ENCODE data around the gene CASP7.
"Not testable (repeated sequence)": the region's sequence is repeated elsewhere in the genome, so short reads cannot be mapped to it uniquely, and the experiment has no call there.

The CASP7 gene

DNA sequence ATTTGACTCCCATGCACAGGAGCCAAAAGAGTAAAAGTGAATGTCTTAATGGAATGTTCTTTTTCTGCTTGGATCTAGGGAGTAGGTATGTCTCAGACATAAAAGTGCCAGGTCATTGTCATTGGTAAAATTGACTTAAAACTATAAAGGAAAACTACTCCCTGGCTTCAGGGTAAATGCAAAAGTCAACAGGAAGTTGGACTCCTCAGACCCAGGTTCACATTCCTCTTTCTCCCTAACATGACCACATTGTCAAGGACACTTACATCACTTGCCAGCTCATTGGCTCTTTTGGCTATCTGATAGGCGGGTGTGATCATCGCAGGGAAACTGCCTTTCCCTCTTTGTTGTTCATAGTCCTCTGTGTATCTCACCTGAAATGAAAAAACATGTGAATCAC lies 29.5 kb upstream of the CASP7 start:
- H3K36me3 ChIP-seq (ENCODE audit: insufficient read depth, low read length), result no peaks in the 10 kb centered on the region
- H3K9me3 ChIP-seq (ENCODE audit: low read length), result no peaks in the 10 kb centered on the region
- H3K27ac ChIP-seq (ENCODE audit: low read depth, low read length), result no peak overlapping the region
- H3K4me1 ChIP-seq (ENCODE audit: insufficient read depth, low read length), result no peaks in the 10 kb centered on the region
- H3K4me3 ChIP-seq (ENCODE audit: low read depth in 1 of 2, low read length in 2 of 2), result no peak overlapping the region
- H3K9ac ChIP-seq (ENCODE audit: low read length), result no peak overlapping the region
- no peaks in the 10 kb centered on the region for H3K27me3 ChIP-seq (ENCODE audit: control insufficient read depth in 1 of 2, insufficient read depth in 2 of 2, low read length in 2 of 2)

DNA sequence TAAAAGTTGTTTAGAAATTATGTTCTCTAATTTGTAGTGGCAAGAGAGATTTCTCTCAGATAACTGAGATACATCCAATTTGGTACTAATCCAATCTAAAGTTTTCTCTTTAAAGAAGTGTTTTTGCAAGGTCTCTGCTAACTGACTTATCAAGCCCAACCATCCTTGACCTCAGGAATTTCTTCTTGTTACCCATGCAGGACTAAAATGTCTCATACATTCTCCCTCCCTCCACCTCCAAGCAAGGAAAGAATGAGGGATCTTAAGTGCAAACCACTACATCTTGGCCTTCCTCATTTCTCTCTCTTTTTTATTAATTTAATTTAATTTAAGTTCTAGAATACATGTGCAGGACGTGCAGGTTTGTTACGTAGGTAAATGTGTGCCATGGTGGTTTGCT lies 28.7 kb upstream of the CASP7 start:
- no peaks in the 10 kb centered on the region for H3K4me1 ChIP-seq (ENCODE audit: insufficient read depth, low read length)
- no peaks in the 10 kb centered on the region for H3K27me3 ChIP-seq (ENCODE audit: control insufficient read depth in 1 of 2, insufficient read depth in 2 of 2, low read length in 2 of 2)
- H3K4me3 ChIP-seq (ENCODE audit: low read depth in 1 of 2, low read length in 2 of 2), result no peak overlapping the region
- no peaks in the 10 kb centered on the region for H3K9me3 ChIP-seq (ENCODE audit: low read length)
- no peak overlapping the region for H3K27ac ChIP-seq (ENCODE audit: low read depth, low read length)
- H3K9ac ChIP-seq (ENCODE audit: low read length), result no peak overlapping the region
- H3K36me3 ChIP-seq (ENCODE audit: insufficient read depth, low read length), result no peaks in the 10 kb centered on the region

- no peaks in the 10 kb centered on the region for H3K36me3 ChIP-seq (ENCODE audit: insufficient read depth, low read length)
- no peak overlapping the region for H3K27ac ChIP-seq (ENCODE audit: low read depth, low read length)
- no peaks in the 10 kb centered on the region for H3K9me3 ChIP-seq (ENCODE audit: low read length)
- no peak overlapping the region for H3K9ac ChIP-seq (ENCODE audit: low read length)
- no peak overlapping the region for H3K4me3 ChIP-seq (ENCODE audit: low read depth in 1 of 2, low read length in 2 of 2)
- no peaks in the 10 kb centered on the region for H3K27me3 ChIP-seq (ENCODE audit: control insufficient read depth in 1 of 2, insufficient read depth in 2 of 2, low read length in 2 of 2)
- no peaks in the 10 kb centered on the region for H3K4me1 ChIP-seq (ENCODE audit: insufficient read depth, low read length)
Observed at GRCh38 chr10:113651898-113652297, 27.8 kb upstream of the CASP7 start.

DNA sequence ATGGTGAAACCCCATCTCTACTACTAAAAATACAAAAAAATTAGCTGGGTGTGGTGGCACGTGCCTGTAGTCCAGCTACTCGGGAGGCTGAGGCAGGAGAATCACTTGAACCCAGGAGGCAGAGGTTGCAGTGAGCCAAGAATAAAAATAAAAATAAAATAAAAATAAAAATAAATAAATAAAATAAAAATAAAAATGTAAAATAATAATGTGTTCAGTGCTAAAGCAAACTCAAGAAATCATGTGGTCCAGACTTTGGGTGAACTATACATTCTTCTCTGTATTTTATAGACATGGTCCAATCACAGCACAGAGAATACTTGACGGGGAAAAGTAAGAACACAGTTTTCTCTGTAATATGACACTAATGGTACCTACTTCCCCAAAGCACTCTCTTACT lies 27.3 kb upstream of the CASP7 start:
- H3K9ac ChIP-seq (ENCODE audit: low read length); H3K4me1 ChIP-seq (ENCODE audit: insufficient read depth, low read length); H3K36me3 ChIP-seq (ENCODE audit: insufficient read depth, low read length); H3K27me3 ChIP-seq (ENCODE audit: control insufficient read depth in 1 of 2, insufficient read depth in 2 of 2, low read length in 2 of 2); H3K9me3 ChIP-seq (ENCODE audit: low read length); H3K4me3 ChIP-seq (ENCODE audit: low read depth in 1 of 2, low read length in 2 of 2); H3K27ac ChIP-seq (ENCODE audit: low read depth, low read length): not testable (repeated sequence)

DNA sequence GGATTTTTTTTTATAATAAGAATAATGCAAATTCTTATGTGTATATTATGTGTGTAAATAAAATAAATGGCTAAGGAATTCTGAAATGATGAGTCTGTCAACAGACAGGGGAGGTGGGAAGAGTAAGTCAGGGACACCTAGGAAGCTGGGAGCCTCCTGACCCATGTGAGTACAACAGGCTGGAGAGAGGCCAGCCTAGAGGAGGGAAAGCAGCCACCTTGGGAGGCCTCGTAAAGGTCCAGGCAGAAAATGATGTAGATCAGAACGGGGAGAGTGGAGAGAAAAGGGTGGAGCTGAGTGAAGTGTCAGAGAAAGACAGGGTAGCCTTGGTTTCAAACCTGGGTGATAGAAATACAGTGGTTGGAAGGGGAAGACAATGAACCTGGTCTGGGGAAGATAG lies 22.8 kb upstream of the CASP7 start:
- Histone ChIP-seq H3K27ac (ENCODE audit: low read depth, low read length) (no peak overlapping the region), H3K27me3 (ENCODE audit: control insufficient read depth in 1 of 2, insufficient read depth in 2 of 2, low read length in 2 of 2) (no peaks in the 10 kb centered on the region), H3K36me3 (ENCODE audit: insufficient read depth, low read length) (no peaks in the 10 kb centered on the region), H3K4me1 (ENCODE audit: insufficient read depth, low read length) (no peaks in the 10 kb centered on the region), H3K9ac (ENCODE audit: low read length) (no peak overlapping the region), H3K9me3 (ENCODE audit: low read length) (no peaks in the 10 kb centered on the region), H3K4me3 (ENCODE audit: low read depth in 1 of 2, low read length in 2 of 2) (no peak overlapping the region)

DNA sequence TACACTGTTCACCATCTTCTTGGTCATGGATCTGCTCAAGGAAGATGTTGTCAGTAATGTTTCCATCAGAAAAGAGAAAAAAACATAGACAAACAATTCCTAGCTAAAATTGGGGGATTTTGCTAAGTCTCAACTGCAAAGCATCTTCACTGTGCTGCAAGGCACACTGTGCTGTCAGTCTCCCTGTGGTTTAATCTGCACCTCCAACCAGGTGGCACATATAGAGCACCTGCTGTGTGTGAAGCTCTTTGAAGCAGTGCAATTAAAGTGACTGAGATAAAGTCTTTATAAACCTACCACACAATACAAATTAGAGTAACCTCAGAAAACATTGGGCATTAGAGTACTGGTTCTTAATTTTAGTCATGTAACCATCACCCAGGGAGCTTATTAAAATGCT lies 22.2 kb upstream of the CASP7 start:
- Histone ChIP-seq H3K4me3 (ENCODE audit: low read depth in 1 of 2, low read length in 2 of 2) (no peak overlapping the region), H3K27me3 (ENCODE audit: control insufficient read depth in 1 of 2, insufficient read depth in 2 of 2, low read length in 2 of 2) (no peaks in the 10 kb centered on the region), H3K9me3 (ENCODE audit: low read length) (no peaks in the 10 kb centered on the region), H3K9ac (ENCODE audit: low read length) (no peak overlapping the region), H3K36me3 (ENCODE audit: insufficient read depth, low read length) (no peaks in the 10 kb centered on the region), H3K27ac (ENCODE audit: low read depth, low read length) (no peak overlapping the region), H3K4me1 (ENCODE audit: insufficient read depth, low read length) (no peaks in the 10 kb centered on the region)

DNA sequence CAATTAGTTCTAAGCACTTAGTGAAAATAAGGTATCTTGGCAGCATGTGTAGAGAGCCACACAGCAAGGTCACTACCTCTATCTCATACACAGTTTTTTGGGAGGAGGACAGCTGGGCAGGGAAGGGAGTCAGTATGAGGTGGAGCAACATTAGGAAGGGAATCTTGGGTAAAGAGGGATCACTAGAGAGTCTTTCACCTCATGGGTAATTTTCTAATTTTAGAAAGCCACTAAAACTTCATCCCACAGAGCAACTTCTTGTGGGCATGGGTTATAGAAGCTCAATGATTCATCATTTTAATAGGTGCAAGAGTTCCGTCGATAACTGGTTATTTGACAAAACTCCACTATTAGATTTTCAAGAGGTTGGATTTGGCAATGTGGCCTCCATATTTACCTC lies 18.4 kb upstream of the CASP7 start:
- H3K4me1 ChIP-seq (ENCODE audit: insufficient read depth, low read length), result no peaks in the 10 kb centered on the region
- no peaks in the 10 kb centered on the region for H3K27me3 ChIP-seq (ENCODE audit: control insufficient read depth in 1 of 2, insufficient read depth in 2 of 2, low read length in 2 of 2)
- H3K4me3 ChIP-seq (ENCODE audit: low read depth in 1 of 2, low read length in 2 of 2), result no peak overlapping the region
- no peak overlapping the region for H3K9ac ChIP-seq (ENCODE audit: low read length)
- no peak overlapping the region for H3K27ac ChIP-seq (ENCODE audit: low read depth, low read length)
- no peaks in the 10 kb centered on the region for H3K9me3 ChIP-seq (ENCODE audit: low read length)
- no peaks in the 10 kb centered on the region for H3K36me3 ChIP-seq (ENCODE audit: insufficient read depth, low read length)

DNA sequence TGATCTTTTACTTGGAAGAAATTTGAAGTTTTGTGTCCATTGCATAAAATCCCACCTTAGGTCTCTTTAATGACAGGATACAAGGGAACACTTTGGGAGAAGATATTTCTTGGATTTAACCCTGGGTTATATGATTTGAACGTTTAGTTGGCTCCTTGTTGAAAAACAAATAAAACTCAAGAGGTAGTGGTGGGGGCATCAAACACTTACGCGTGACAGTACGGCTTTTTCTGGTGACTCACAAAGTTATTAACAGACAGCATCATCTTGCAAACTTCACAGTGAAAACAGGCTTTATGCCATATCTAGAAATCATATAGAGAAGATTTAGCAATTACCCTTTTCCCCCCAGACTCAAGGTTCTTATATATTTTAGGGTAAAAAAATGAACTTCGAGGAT lies 16.6 kb upstream of the CASP7 start:
- H3K9me3 ChIP-seq (ENCODE audit: low read length), result no peaks in the 10 kb centered on the region
- no peak overlapping the region for H3K9ac ChIP-seq (ENCODE audit: low read length)
- H3K27ac ChIP-seq (ENCODE audit: low read depth, low read length), result no peak overlapping the region
- H3K4me1 ChIP-seq (ENCODE audit: insufficient read depth, low read length), result no peaks in the 10 kb centered on the region
- H3K36me3 ChIP-seq (ENCODE audit: insufficient read depth, low read length), result no peaks in the 10 kb centered on the region
- H3K4me3 ChIP-seq (ENCODE audit: low read depth in 1 of 2, low read length in 2 of 2), result no peak overlapping the region
- no peaks in the 10 kb centered on the region for H3K27me3 ChIP-seq (ENCODE audit: control insufficient read depth in 1 of 2, insufficient read depth in 2 of 2, low read length in 2 of 2)

- H3K4me1 ChIP-seq (ENCODE audit: insufficient read depth, low read length), result no peaks in the 10 kb centered on the region
- no peaks in the 10 kb centered on the region for H3K27me3 ChIP-seq (ENCODE audit: control insufficient read depth in 1 of 2, insufficient read depth in 2 of 2, low read length in 2 of 2)
- no peaks in the 10 kb centered on the region for H3K9me3 ChIP-seq (ENCODE audit: low read length)
- H3K4me3 ChIP-seq (ENCODE audit: low read depth in 1 of 2, low read length in 2 of 2), result no peak within 1 kb of the TSS
- no peak within 1 kb of the TSS for H3K27ac ChIP-seq (ENCODE audit: low read depth, low read length)
- no peaks in the 10 kb centered on the region for H3K36me3 ChIP-seq (ENCODE audit: insufficient read depth, low read length)
- H3K9ac ChIP-seq (ENCODE audit: low read length), result no peak within 1 kb of the TSS
Observed at GRCh38 chr10:113663908-113664307, 15.8 kb upstream of the CASP7 start, which contains the start of gene NRAP. Gene NRAP (minus strand): TSS chr10:113664041. CDS start chr10:113663882, 159 bp downstream.

DNA sequence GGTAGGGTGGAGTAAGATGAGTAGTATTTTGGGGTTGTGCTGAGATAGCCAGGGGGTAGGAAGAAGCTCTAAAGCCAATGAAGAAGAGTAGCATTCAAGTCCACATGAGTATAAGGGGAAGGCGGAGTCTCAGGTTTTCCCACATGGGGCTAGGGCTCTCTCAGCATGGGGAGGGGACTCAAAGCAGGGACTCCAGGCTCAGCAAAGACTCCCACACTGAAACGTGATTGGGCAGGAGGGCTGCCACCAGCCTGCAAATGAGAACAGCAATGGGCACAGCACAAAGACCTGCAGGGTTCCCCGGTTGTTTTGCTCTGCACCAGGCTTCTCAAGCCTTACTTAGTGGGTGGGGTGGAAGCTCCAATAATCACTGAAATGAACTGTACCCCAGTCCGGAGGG lies 14.4 kb upstream of the CASP7 start:
- no peak overlapping the region for H3K9ac ChIP-seq (ENCODE audit: low read length)
- no peak overlapping the region for H3K27ac ChIP-seq (ENCODE audit: low read depth, low read length)
- H3K4me3 ChIP-seq (ENCODE audit: low read depth in 1 of 2, low read length in 2 of 2), result no peak overlapping the region
- no peaks in the 10 kb centered on the region for H3K36me3 ChIP-seq (ENCODE audit: insufficient read depth, low read length)
- H3K27me3 ChIP-seq (ENCODE audit: control insufficient read depth in 1 of 2, insufficient read depth in 2 of 2, low read length in 2 of 2), result no peaks in the 10 kb centered on the region
- no peaks in the 10 kb centered on the region for H3K4me1 ChIP-seq (ENCODE audit: insufficient read depth, low read length)
- no peaks in the 10 kb centered on the region for H3K9me3 ChIP-seq (ENCODE audit: low read length)

DNA sequence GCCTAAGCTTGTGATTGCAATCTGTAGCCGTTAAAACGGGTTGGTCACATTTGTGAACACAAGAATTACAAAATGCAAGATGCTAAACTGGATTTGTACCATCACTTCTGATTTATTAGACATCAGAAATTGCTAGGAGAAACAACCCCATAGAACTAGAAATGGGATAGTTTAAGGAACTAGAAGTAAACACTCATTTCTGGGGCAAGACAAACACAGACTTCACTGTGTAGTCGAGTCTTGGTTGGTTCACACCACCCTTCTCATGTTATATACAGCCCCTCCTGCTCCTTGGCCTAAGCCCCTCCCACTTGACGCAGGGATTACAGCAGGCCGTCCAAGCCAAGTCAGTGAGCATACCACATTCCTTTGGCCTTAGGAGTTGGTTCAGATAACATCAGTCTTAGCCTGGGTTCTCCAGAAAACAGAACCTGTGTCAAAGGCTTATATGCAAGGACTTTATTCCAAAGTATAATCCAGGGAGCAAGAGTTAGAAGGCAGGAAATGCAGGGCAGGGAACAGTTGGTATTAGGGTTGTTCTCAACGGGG lies 13.8 kb upstream of the CASP7 start:
- Histone ChIP-seq H3K4me3 (ENCODE audit: low read depth in 1 of 2, low read length in 2 of 2) (no peak overlapping the region), H3K36me3 (ENCODE audit: insufficient read depth, low read length) (no peaks in the 10 kb centered on the region), H3K4me1 (ENCODE audit: insufficient read depth, low read length) (no peaks in the 10 kb centered on the region), H3K27ac (ENCODE audit: low read depth, low read length) (no peak overlapping the region), H3K27me3 (ENCODE audit: control insufficient read depth in 1 of 2, insufficient read depth in 2 of 2, low read length in 2 of 2) (no peaks in the 10 kb centered on the region), H3K9me3 (ENCODE audit: low read length) (no peaks in the 10 kb centered on the region), H3K9ac (ENCODE audit: low read length) (no peak overlapping the region)

GRCh38 chr10:113666682-113667252 lies 12.9 kb upstream of the CASP7 start:
- Histone ChIP-seq H3K4me3 (ENCODE audit: low read depth in 1 of 2, low read length in 2 of 2) (no peak overlapping the region), H3K9me3 (ENCODE audit: low read length) (no peaks in the 10 kb centered on the region), H3K27ac (ENCODE audit: low read depth, low read length) (no peak overlapping the region), H3K9ac (ENCODE audit: low read length) (no peak overlapping the region), H3K36me3 (ENCODE audit: insufficient read depth, low read length) (no peaks in the 10 kb centered on the region), H3K27me3 (ENCODE audit: control insufficient read depth in 1 of 2, insufficient read depth in 2 of 2, low read length in 2 of 2) (no peaks in the 10 kb centered on the region), H3K4me1 (ENCODE audit: insufficient read depth, low read length) (no peaks in the 10 kb centered on the region)
